HepG2 (cell line): ENCODE results near the gene PLVAP. TPM values are rescaled to one million over a fixed set of nuclear protein-coding genes. Genes with fewer than 3 reads are reported as not detected.

Source experiments
- GABPA ChIP-seq, 2 experiments: IDR thresholded peaks; 2 replicates each; pipeline ENCODE4 v1.6.1; 2011 to 2016; ENCODE audit warnings: low read depth in 2 of 2, low read length in 1 of 2, missing biosample characterization in 1 of 2, missing genetic modification characterization in 1 of 2
- HOXD1 ChIP-seq: sonication (generic); formaldehyde crosslinking; IDR thresholded peaks from 2 replicates; pipeline ENCODE4 v1.5.0; 2020; ENCODE audit warnings: missing genetic modification reagents
- MED1 ChIP-seq: sonication (generic); formaldehyde crosslinking; IDR thresholded peaks from 2 replicates; pipeline ENCODE4 v1.4.0; 2020; ENCODE audit warnings: missing genetic modification reagents
- MIER3 ChIP-seq: IDR thresholded peaks from 2 replicates; pipeline ENCODE4 v1.6.1; 2016; ENCODE audit warnings: missing compliant biosample characterization, borderline replicate concordance
- NCOA5 ChIP-seq: sonication (generic); formaldehyde crosslinking; IDR thresholded peaks from 2 replicates; pipeline ENCODE4 v1.4.0; 2020; ENCODE audit warnings: missing genetic modification reagents
- SIX4 ChIP-seq: sonication (generic); formaldehyde crosslinking; IDR thresholded peaks from 2 replicates; pipeline ENCODE4 v1.4.0; 2020; ENCODE audit warnings: missing genetic modification reagents
- SP140L ChIP-seq: sonication (generic); formaldehyde crosslinking; IDR thresholded peaks from 2 replicates; pipeline ENCODE4 v1.4.0; 2020; ENCODE audit warnings: missing genetic modification reagents, borderline replicate concordance
- ZFY ChIP-seq: sonication (generic); formaldehyde crosslinking; IDR thresholded peaks from 2 replicates; pipeline ENCODE4 v1.4.0; 2020; ENCODE audit warnings: missing genetic modification reagents
- ZMYM2 ChIP-seq: sonication (generic); formaldehyde crosslinking; IDR thresholded peaks from 2 replicates; pipeline ENCODE4 v1.8.0; 2022; ENCODE audit warnings: mild to moderate bottlenecking, missing genetic modification reagents
- ZNF350 ChIP-seq: sonication (generic); formaldehyde crosslinking; IDR thresholded peaks from 2 replicates; pipeline ENCODE4 v1.4.0; 2020; ENCODE audit warnings: mild to moderate bottlenecking, low read depth, missing genetic modification reagents, borderline replicate concordance
- ZNF460 ChIP-seq: sonication (generic); formaldehyde crosslinking; IDR thresholded peaks from 2 replicates; pipeline ENCODE4 v1.5.1; 2020; ENCODE audit warnings: missing genetic modification reagents, mild to moderate bottlenecking, borderline replicate concordance
- ZNF841 ChIP-seq: sonication (generic); formaldehyde crosslinking; IDR thresholded peaks from 2 replicates; pipeline ENCODE4 v1.8.1; 2023; ENCODE audit warnings: missing genetic modification reagents, borderline replicate concordance
- polyA plus RNA-seq, 8 experiments: library from polyadenylated mRNA; depleted of rRNA in 3 of 8; stranded (reverse) in 7 of 8; unstranded in 1 of 8; fragments of >200 nt; fragmentation: Illumina TruSeq in 4 of 8; extraction: Trizol in 4 of 8; gene quantifications; 2 replicates each; pipeline versions ENCODE4 v1.2.1 to v1.2.3, GENCODE V29; 2011 to 2016; ENCODE audit warnings: low read depth in 4 of 8, missing spikeins in 1 of 8, mixed read lengths in 1 of 8; ENCODE audit not compliant: insufficient read depth in 1 of 8
- total RNA-seq, 5 experiments: library from RNA; depleted of rRNA; stranded (reverse); fragments of >200 nt; fragmentation: Illumina TruSeq; extraction: Trizol; gene quantifications; 2 replicates each; pipeline ENCODE4 v1.2.3, GENCODE V29; 2016; ENCODE audit warnings: low read depth in 1 of 5
- TF ChIP-seq, protein P1 (sequence below): IDR thresholded peaks from 2 replicates; pipeline ENCODE4 v1.6.1; 2016; ENCODE audit warnings: missing compliant biosample characterization, missing genetic modification reagents, borderline replicate concordance
- TF ChIP-seq, protein P2 (sequence below): sonication (generic); formaldehyde crosslinking; IDR thresholded peaks from 2 replicates; pipeline ENCODE4 v1.4.0; 2020; ENCODE audit warnings: missing genetic modification reagents, borderline replicate concordance
- TF ChIP-seq, protein P3 (sequence below): sonication (generic); formaldehyde crosslinking; IDR thresholded peaks from 2 replicates; pipeline ENCODE4 v1.5.0; 2020; ENCODE audit warnings: missing genetic modification reagents, mild to moderate bottlenecking, borderline replicate concordance
- TF ChIP-seq, protein P4 (sequence below): sonication (generic); formaldehyde crosslinking; IDR thresholded peaks from 2 replicates; pipeline ENCODE4 v1.5.1; 2020; ENCODE audit warnings: mild to moderate bottlenecking, missing genetic modification reagents, moderate library complexity
- TF ChIP-seq, protein P5 (sequence below): sonication (generic); formaldehyde crosslinking; IDR thresholded peaks from 2 replicates; pipeline ENCODE4 v1.8.0; 2022; ENCODE audit warnings: missing genetic modification reagents, mild to moderate bottlenecking, moderate library complexity, borderline replicate concordance
- TF ChIP-seq, protein P6 (sequence below): sonication (generic); formaldehyde crosslinking; IDR thresholded peaks from 2 replicates; pipeline ENCODE4 v1.5.1; 2020; ENCODE audit warnings: missing genetic modification reagents, mild to moderate bottlenecking, borderline replicate concordance

Gene PLVAP
- total and polyA plus RNA-seq, 2 of the 13 experiments (the other 11 are each of a cell fraction or from before 2014, with no cell fraction given) = 0.26 TPM; not detected in 1

DNA sequence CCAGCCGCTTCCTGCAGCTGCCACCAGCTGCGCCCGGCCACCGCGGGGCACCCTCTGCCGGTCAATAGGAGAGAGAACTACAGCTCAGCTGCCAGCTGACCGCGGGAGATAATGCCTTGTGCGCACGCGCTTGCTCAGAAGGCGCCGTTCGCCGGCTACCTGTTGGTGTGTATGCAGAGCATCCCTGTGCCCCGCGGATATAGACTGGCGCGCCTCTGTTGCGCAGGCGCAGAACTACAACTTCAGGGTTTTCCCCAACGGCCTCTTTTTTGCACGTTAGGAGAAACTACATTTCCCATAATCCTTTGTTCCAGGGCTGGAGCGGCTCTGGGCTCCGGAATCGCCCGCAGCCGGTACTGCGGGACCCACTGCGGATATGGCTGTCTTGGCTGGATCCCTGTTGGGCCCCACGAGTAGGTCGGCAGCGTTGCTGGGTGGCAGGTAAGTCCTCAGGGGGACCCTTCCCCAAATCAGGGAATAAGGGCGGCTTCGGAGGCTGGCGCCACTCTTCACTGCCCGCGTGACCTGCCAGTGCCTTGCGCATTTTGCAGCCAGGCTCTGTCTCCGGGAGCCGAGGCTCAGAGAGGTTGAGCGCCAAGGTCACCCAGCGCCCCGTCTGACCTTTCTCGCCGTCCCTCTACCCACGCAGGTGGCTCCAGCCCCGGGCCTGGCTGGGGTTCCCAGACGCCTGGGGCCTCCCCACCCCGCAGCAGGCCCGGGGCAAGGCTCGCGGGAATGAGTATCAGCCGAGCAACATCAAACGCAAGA, 71.4 kb downstream of the PLVAP start, which contains the start of gene MRPL34 (continued):
- TF ChIP-seq, protein P1, sequence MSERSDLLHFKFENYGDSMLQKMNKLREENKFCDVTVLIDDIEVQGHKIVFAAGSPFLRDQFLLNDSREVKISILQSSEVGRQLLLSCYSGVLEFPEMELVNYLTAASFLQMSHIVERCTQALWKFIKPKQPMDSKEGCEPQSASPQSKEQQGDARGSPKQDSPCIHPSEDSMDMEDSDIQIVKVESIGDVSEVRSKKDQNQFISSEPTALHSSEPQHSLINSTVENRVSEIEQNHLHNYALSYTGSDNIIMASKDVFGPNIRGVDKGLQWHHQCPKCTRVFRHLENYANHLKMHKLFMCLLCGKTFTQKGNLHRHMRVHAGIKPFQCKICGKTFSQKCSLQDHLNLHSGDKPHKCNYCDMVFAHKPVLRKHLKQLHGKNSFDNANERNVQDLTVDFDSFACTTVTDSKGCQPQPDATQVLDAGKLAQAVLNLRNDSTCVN = no peak; the same call in 1 of the 2 replicates
- TF ChIP-seq ZMYM2 (CRISPR knock-in tag) = no peak
- no peak for TF ChIP-seq ZNF841 (CRISPR knock-in tag)
- TF ChIP-seq, protein P2, sequence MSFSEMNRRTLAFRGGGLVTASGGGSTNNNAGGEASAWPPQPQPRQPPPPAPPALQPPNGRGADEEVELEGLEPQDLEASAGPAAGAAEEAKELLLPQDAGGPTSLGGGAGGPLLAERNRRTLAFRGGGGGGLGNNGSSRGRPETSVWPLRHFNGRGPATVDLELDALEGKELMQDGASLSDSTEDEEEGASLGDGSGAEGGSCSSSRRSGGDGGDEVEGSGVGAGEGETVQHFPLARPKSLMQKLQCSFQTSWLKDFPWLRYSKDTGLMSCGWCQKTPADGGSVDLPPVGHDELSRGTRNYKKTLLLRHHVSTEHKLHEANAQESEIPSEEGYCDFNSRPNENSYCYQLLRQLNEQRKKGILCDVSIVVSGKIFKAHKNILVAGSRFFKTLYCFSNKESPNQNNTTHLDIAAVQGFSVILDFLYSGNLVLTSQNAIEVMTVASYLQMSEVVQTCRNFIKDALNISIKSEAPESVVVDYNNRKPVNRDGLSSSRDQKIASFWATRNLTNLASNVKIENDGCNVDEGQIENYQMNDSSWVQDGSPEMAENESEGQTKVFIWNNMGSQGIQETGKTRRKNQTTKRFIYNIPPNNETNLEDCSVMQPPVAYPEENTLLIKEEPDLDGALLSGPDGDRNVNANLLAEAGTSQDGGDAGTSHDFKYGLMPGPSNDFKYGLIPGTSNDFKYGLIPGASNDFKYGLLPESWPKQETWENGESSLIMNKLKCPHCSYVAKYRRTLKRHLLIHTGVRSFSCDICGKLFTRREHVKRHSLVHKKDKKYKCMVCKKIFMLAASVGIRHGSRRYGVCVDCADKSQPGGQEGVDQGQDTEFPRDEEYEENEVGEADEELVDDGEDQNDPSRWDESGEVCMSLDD (CRISPR knock-in tag) = 0 out of 2 replicates have a peak, but pooled peaks have one; percentile 40
- TF ChIP-seq, protein P3, sequence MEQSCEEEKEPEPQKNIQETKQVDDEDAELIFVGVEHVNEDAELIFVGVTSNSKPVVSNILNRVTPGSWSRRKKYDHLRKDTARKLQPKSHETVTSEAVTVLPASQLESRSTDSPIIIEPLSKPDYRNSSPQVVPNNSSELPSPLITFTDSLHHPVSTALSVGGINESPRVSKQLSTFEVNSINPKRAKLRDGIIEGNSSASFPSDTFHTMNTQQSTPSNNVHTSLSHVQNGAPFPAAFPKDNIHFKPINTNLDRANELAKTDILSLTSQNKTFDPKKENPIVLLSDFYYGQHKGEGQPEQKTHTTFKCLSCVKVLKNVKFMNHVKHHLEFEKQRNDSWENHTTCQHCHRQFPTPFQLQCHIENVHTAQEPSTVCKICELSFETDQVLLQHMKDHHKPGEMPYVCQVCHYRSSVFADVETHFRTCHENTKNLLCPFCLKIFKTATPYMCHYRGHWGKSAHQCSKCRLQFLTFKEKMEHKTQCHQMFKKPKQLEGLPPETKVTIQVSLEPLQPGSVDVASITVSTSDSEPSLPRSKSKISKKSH = no peak; the same call in 1 of the 2 replicates
- TF ChIP-seq, protein P4, sequence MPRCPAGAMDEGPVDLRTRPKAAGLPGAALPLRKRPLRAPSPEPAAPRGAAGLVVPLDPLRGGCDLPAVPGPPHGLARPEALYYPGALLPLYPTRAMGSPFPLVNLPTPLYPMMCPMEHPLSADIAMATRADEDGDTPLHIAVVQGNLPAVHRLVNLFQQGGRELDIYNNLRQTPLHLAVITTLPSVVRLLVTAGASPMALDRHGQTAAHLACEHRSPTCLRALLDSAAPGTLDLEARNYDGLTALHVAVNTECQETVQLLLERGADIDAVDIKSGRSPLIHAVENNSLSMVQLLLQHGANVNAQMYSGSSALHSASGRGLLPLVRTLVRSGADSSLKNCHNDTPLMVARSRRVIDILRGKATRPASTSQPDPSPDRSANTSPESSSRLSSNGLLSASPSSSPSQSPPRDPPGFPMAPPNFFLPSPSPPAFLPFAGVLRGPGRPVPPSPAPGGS = peak; percentile 56; the same call in 1 of the 2 replicates
- TF ChIP-seq, protein P5, sequence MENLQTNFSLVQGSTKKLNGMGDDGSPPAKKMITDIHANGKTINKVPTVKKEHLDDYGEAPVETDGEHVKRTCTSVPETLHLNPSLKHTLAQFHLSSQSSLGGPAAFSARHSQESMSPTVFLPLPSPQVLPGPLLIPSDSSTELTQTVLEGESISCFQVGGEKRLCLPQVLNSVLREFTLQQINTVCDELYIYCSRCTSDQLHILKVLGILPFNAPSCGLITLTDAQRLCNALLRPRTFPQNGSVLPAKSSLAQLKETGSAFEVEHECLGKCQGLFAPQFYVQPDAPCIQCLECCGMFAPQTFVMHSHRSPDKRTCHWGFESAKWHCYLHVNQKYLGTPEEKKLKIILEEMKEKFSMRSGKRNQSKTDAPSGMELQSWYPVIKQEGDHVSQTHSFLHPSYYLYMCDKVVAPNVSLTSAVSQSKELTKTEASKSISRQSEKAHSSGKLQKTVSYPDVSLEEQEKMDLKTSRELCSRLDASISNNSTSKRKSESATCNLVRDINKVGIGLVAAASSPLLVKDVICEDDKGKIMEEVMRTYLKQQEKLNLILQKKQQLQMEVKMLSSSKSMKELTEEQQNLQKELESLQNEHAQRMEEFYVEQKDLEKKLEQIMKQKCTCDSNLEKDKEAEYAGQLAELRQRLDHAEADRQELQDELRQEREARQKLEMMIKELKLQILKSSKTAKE = no peak
- no peak; the same call in 1 of the 2 replicates for TF ChIP-seq ZNF460
- TF ChIP-seq HOXD1 (CRISPR knock-in tag) = no peak; the same call in 1 of the 2 replicates
- TF ChIP-seq ZFY (CRISPR knock-in tag) = peak; percentile 92
- no peak for TF ChIP-seq SIX4
- TF ChIP-seq MIER3 (CRISPR knock-in tag) = no peak
- TF ChIP-seq MED1 (CRISPR knock-in tag) = peak; percentile 46; the same call in 1 of the 2 replicates
- TF ChIP-seq ZNF350 = peak; percentile 76
- TF ChIP-seq NCOA5 (CRISPR knock-in tag) = no peak
- TF ChIP-seq GABPA (IDR thresholded peaks at IDR 0.05; ENCODE audit: low read depth, low read length) = no peak
- TF ChIP-seq GABPA (CRISPR knock-in tag; IDR thresholded peaks at IDR 0.05; ENCODE audit: low read depth) = peak; percentile 70
- TF ChIP-seq, protein P6, sequence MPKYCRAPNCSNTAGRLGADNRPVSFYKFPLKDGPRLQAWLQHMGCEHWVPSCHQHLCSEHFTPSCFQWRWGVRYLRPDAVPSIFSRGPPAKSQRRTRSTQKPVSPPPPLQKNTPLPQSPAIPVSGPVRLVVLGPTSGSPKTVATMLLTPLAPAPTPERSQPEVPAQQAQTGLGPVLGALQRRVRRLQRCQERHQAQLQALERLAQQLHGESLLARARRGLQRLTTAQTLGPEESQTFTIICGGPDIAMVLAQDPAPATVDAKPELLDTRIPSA (CRISPR knock-in tag) = no peak
- no peak for TF ChIP-seq SP140L (CRISPR knock-in tag)
